CD14-positive monocyte (primary cell): ENCODE results near the gene DHCR24. TPM values are rescaled to one million over a fixed set of nuclear protein-coding genes. Genes with fewer than 3 reads are reported as not detected.

Source experiments
- DNase-seq, 3 donors: peaks; one replicate each; pipeline ENCODE4 v3.0.0-alpha.2; 2011 to 2022
- H2AFZ ChIP-seq: 2 replicates; pipeline ENCODE4 v1.6.0; 2012; ENCODE audit warnings: mild to moderate bottlenecking, low read depth, low read length, inconsistent platforms; ENCODE audit not compliant: insufficient read depth, poor library complexity, severe bottlenecking
- H3K27ac ChIP-seq, 2 donors: 1 replicate in 1 of 2; 2 replicates in 1 of 2; pipeline ENCODE4 v1.5.1; 2012 to 2013; ENCODE audit warnings: low read length in 2 of 2, control low read depth in 1 of 2, inconsistent platforms in 1 of 2, low read depth in 1 of 2, mild to moderate bottlenecking in 1 of 2
- H3K27me3 ChIP-seq, 2 donors: one replicate each; pipeline versions ENCODE4 v1.6.0 to v1.6.1; 2011 to 2013; ENCODE audit warnings: low read length in 2 of 2; ENCODE audit not compliant: control insufficient read depth in 2 of 2, insufficient read depth in 2 of 2
- H3K36me3 ChIP-seq, 2 donors: replicated peaks in 1 of 2; 1 replicate in 1 of 2; 2 replicates in 1 of 2; pipeline versions ENCODE4 v1.5.1 to v1.6.1; 2012 to 2013; ENCODE audit warnings: low read length in 2 of 2, control low read depth in 1 of 2, inconsistent platforms in 1 of 2, mild to moderate bottlenecking in 1 of 2; ENCODE audit not compliant: insufficient read depth in 2 of 2, control insufficient read depth in 1 of 2
- H3K4me1 ChIP-seq, 2 donors: 1 replicate in 1 of 2; 2 replicates in 1 of 2; pipeline versions ENCODE4 v1.5.1 to v1.6.1; 2012 to 2013; ENCODE audit warnings: low read length in 2 of 2, control low read depth in 1 of 2, inconsistent platforms in 1 of 2, mild to moderate bottlenecking in 1 of 2, moderate library complexity in 1 of 2; ENCODE audit not compliant: insufficient read depth in 2 of 2, control insufficient read depth in 1 of 2
- H3K4me2 ChIP-seq: replicated peaks from 2 replicates; pipeline ENCODE3; 2012; ENCODE audit warnings: low read length, moderate library complexity, mild to moderate bottlenecking; ENCODE audit not compliant: poor library complexity, severe bottlenecking; ENCODE audit errors: extremely low read depth
- H3K4me3 ChIP-seq, 3 experiments: fragments of 200-600 bp in 1 of 3; sonication (generic) in 1 of 3; replicated peaks in 1 of 3; 1 replicate in 2 of 3; 2 replicates in 1 of 3; pipeline ENCODE4 v1.5.1; 2011 to 2013; ENCODE audit warnings: low read length in 3 of 3, mild to moderate bottlenecking in 3 of 3, control low read depth in 2 of 3, low read depth in 2 of 3, inconsistent platforms in 1 of 3, moderate library complexity in 1 of 3
- H3K79me2 ChIP-seq: 2 replicates; pipeline ENCODE4 v1.6.0; 2012; ENCODE audit warnings: mild to moderate bottlenecking, control low read depth, inconsistent platforms, low read length, moderate library complexity; ENCODE audit not compliant: insufficient read depth
- H3K9ac ChIP-seq: 2 replicates; pipeline ENCODE4 v1.6.0; 2017; ENCODE audit warnings: low read length, mild to moderate bottlenecking; ENCODE audit not compliant: insufficient read depth, poor library complexity, severe bottlenecking
- H3K9me3 ChIP-seq, 2 donors: replicated peaks in 1 of 2; 1 replicate in 1 of 2; 2 replicates in 1 of 2; pipeline versions ENCODE4 v1.5.1 to v1.6.1; 2012 to 2013; ENCODE audit warnings: low read length in 2 of 2, control low read depth in 1 of 2; ENCODE audit not compliant: control insufficient read depth in 1 of 2, insufficient read depth in 1 of 2
- H4K20me1 ChIP-seq: 2 replicates; pipeline ENCODE4 v1.6.0; 2012; ENCODE audit warnings: mild to moderate bottlenecking, low read length, control low read depth, moderate library complexity; ENCODE audit not compliant: insufficient read depth
- H3K27ac Mint-ChIP-seq, 7 donors: one replicate each; pipeline ENCODE4 v1.8.0; 2020; ENCODE audit warnings: mild to moderate bottlenecking in 7 of 7, mixed read lengths in 7 of 7, moderate library complexity in 6 of 7, inconsistent platforms in 2 of 7
- H3K27me3 Mint-ChIP-seq, 3 donors: one replicate each; pipeline ENCODE4 v1.8.0; 2021 to 2022; ENCODE audit warnings: low read depth in 3 of 3, mild to moderate bottlenecking in 3 of 3, mixed read lengths in 3 of 3, moderate library complexity in 3 of 3, inconsistent platforms in 1 of 3
- H3K36me3 Mint-ChIP-seq, 2 donors: one replicate each; pipeline ENCODE4 v1.8.0; 2020; ENCODE audit warnings: mixed read lengths in 2 of 2, inconsistent platforms in 1 of 2, mild to moderate bottlenecking in 1 of 2
- H3K4me1 Mint-ChIP-seq: one replicate; pipeline ENCODE4 v1.8.0; 2020; ENCODE audit warnings: mild to moderate bottlenecking, mixed read lengths
- H3K4me3 Mint-ChIP-seq, 2 donors: one replicate each; pipeline ENCODE4 v1.8.0; 2020; ENCODE audit warnings: mild to moderate bottlenecking in 2 of 2, mixed read lengths in 2 of 2, moderate library complexity in 1 of 2
- H3K9me3 Mint-ChIP-seq, 7 donors: one replicate each; pipeline ENCODE4 v1.8.0; 2020 to 2022; ENCODE audit warnings: mixed read lengths in 7 of 7, mild to moderate bottlenecking in 6 of 7, moderate library complexity in 6 of 7, inconsistent platforms in 2 of 7
- WGBS: methylation state at CpG from one replicate; pipeline ENCODE4 v1.1.5; 2013; ENCODE audit warnings: missing lambda C conversion rate; ENCODE audit not compliant: insufficient coverage; 5-methylcytosine and 5-hydroxymethylcytosine counted together
- intact Hi-C, 2 donors: fragments of 100-400 bp; cut with micrococcal nuclease; formaldehyde crosslinking; loops; one replicate each; pipeline versions ENCODE4 v1.15.0 to v1.15.1; 2023
- polyA plus RNA-seq, 3 donors: library from polyadenylated mRNA; depleted of rRNA in 1 of 3; unstranded in 2 of 3; stranded (reverse) in 1 of 3; fragments of 300-500 nt in 2 of 3; fragments of >200 nt in 1 of 3; fragmentation: Illumina TruSeq in 2 of 3; gene quantifications; 1 replicate in 2 of 3; 2 replicates in 1 of 3; pipeline ENCODE4 v1.2.3, GENCODE V29; 2012 to 2021
- TF ChIP-seq, protein P1 (sequence below): fragments of 200-600 bp; IDR thresholded peaks from one replicate; pipeline ENCODE4 v1.8.0; 2022; ENCODE audit warnings: antibody characterized with exemption, mild to moderate bottlenecking

The DHCR24 gene
- polyA plus RNA-seq, 3 donors, result 0.48 to 3.5 (median 3.0) TPM

DNA sequence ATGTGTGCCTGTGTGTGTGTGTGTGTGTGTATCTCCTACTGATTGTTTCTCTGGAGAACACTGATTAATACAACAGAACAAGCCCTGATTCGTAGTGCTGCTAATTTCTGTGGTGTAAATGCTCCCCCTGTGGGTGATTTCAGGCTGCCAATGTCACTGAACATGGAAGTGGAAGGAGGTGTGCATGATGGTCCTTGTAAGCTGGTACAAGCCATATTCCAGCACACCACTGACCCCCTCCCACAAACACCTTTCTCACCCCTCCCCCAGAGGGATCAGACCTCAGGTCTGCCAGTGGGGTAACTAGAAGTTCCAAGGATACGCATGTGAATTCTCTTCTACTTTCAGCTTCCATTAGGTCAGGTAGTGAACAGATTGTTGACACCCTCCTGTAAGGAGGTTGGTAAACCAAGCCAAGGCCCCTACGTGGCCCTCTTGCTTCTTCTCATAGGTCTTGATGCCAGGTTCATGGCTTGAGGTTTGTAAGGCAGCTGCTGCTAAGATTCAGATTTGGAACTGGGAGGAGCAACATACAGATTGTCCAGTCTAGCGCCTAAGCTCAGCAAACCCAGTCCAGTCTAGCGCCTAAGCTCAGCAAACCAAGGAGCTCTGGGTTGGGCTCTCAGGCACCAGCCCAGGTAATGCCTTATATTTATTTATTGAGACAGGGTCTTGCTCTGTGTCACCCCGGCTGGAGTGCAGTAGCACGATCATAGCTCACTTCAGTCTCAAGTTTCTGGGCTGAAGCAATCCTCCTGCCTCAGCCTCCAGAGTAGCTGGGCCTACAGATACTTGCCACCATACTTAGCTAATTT lies 38.7 kb downstream of the DHCR24 start:
- Histone ChIP-seq H3K9me3 (no peaks in the 10 kb centered on the region), H4K20me1 (no peaks in the 10 kb centered on the region), H3K27me3 (no peaks in the 10 kb centered on the region), H3K9ac (no peak overlapping the region), H3K4me3 (no peak overlapping the region), H3K36me3 (peaks cover 4 to 9% of the 10 kb centered on the region in 2 donors), H3K27ac (no peak overlapping the region), H2AFZ (no peak overlapping the region), H3K4me2 (no peak overlapping the region), H3K4me1 (peaks cover 0 to 5% of the 10 kb centered on the region in 2 donors), H3K79me2 (no peaks in the 10 kb centered on the region)
- TF ChIP-seq, protein P1, sequence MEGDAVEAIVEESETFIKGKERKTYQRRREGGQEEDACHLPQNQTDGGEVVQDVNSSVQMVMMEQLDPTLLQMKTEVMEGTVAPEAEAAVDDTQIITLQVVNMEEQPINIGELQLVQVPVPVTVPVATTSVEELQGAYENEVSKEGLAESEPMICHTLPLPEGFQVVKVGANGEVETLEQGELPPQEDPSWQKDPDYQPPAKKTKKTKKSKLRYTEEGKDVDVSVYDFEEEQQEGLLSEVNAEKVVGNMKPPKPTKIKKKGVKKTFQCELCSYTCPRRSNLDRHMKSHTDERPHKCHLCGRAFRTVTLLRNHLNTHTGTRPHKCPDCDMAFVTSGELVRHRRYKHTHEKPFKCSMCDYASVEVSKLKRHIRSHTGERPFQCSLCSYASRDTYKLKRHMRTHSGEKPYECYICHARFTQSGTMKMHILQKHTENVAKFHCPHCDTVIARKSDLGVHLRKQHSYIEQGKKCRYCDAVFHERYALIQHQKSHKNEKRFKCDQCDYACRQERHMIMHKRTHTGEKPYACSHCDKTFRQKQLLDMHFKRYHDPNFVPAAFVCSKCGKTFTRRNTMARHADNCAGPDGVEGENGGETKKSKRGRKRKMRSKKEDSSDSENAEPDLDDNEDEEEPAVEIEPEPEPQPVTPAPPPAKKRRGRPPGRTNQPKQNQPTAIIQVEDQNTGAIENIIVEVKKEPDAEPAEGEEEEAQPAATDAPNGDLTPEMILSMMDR, result no peak
- peaks cover 12 to 30% of the 10 kb centered on the region in 2 donors for H3K36me3 Mint-ChIP-seq
- intact Hi-C loops, result no loop called here
- no peak overlapping the region for H3K27ac Mint-ChIP-seq
- 89% methylated on average over 5 of the region's 7 CpGs for WGBS
- H3K4me3 Mint-ChIP-seq, result no peak overlapping the region
- no peaks in the 10 kb centered on the region for H3K27me3 Mint-ChIP-seq
- H3K4me1 Mint-ChIP-seq, result peaks cover 6% of the 10 kb centered on the region
- H3K9me3 Mint-ChIP-seq, result peaks cover 0 to 5% (median 2%) of the 10 kb centered on the region in 7 donors
- no peak for DNase-seq

DNA sequence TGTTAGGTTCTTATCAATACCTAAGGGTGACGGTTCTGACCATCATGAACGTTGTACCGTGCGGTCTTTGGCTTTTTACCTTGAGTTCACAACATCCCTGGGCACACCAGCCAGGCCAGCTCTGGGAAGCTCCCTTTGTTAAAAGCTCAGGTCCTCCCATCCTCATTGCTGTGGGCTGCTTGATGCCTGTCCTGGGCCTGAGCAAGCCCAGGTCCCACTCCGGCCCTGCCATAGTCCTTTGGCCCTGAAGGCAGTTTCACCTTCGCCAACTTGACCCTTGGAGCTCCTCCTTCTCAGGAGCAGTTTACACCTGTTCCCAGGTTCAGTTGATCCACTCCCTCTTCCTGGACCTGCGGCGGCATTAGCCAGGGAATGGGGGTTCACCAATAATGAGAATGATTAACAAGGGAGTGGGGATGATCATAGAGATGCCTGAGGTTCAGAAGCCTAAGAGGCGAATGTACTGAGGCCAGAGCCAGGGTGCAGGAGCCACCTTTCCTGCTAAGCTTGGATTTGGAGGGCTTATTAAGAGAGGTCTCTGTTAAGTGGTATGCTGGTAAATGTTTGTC lies 40.2 kb downstream of the DHCR24 start:
- Histone ChIP-seq H3K4me1 (peaks cover 0 to 5% of the 10 kb centered on the region in 2 donors), H3K36me3 (peaks cover 2 to 4% of the 10 kb centered on the region in 2 donors), H3K79me2 (no peaks in the 10 kb centered on the region), H3K27me3 (no peaks in the 10 kb centered on the region), H2AFZ (no peak overlapping the region), H3K4me3 (no peak overlapping the region), H3K27ac (no peak overlapping the region), H3K4me2 (no peak overlapping the region), H3K9me3 (no peaks in the 10 kb centered on the region), H4K20me1 (no peaks in the 10 kb centered on the region), H3K9ac (no peak overlapping the region)
- Mint-ChIP-seq H3K36me3 (peaks cover 4 to 18% of the 10 kb centered on the region in 2 donors), H3K9me3 (peaks cover 0 to 5% (median 2%) of the 10 kb centered on the region in 7 donors), H3K4me1 (peaks cover 6% of the 10 kb centered on the region), H3K27me3 (no peaks in the 10 kb centered on the region), H3K27ac (no peak overlapping the region), H3K4me3 (no peak overlapping the region)
- intact Hi-C loops, result no loop called here
- WGBS, result 84% methylated on average over 4 of the region's 9 CpGs
- TF ChIP-seq, protein P1, result no peak
- DNase-seq, result no peak
